Measurements from ENCODE around the gene CNFN.

CNFN gene, protein sequence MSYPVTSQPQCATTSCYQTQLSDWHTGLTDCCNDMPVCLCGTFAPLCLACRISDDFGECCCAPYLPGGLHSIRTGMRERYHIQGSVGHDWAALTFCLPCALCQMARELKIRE

DNA sequence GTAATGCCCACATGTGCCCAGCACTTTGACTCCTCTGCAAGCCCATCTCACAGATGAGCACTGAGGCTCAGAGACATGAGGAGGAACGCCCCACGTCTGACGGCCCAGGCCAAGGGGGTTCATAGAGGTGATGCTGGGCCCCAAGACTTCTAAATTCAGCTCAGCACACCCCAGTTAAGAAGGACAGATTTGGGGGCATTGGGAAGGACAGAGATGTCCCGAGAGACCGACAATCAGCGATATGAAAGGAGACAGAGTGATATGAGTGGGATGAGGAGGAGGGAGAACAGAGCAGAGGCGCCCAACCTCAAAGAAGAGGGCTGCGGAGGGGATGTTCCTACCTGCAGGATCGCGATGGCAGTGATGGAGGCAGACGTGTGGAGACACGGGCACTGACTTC lies at the start of gene CNFN:
Gene CNFN, minus strand, starts transcription at position 399 of the 400 bp plus-strand sequence. CDS start 1,260 bp downstream, outside the sequence.
- DNase-seq = no peak

DNA sequence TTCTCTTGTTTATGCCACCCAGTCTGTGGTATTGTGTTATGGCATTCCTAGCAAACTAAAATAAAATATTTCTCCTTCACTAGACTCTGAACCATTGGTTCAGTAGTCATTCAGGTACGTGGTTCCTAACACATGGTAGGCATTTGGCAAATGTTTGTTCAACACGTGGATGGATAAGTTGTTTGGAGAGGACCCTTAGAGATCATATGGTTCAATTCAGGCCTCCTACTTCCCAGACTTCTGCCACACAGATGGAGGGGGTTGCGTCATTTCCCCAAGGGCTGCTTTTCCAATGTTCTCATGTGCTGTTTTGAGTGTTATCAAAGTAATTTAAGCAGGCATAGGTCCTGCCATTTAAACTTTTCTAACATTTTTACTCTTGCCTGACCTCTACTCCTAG lies 45.9 kb upstream of the CNFN start:
- no peak for DNase-seq

DNA sequence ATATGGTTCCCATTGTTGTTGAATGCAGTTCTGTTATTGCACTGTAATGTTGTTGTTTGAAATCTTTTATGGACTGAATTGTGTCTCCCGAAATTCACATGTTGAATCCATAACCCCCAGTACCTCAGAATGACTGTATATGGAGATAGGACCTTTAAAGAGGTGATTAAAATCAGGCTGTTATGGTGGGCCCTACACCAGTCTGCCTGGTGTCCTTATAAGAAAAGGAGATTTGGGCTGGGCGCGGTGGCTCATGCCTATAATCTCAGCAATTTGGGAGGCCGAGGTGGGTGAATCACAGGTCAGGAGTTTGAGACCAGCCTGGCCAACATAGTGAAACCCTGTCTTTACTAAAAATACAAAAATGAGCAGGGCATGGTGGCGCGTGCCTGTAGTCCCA lies 45.2 kb upstream of the CNFN start:
- DNase-seq = no peak

DNA sequence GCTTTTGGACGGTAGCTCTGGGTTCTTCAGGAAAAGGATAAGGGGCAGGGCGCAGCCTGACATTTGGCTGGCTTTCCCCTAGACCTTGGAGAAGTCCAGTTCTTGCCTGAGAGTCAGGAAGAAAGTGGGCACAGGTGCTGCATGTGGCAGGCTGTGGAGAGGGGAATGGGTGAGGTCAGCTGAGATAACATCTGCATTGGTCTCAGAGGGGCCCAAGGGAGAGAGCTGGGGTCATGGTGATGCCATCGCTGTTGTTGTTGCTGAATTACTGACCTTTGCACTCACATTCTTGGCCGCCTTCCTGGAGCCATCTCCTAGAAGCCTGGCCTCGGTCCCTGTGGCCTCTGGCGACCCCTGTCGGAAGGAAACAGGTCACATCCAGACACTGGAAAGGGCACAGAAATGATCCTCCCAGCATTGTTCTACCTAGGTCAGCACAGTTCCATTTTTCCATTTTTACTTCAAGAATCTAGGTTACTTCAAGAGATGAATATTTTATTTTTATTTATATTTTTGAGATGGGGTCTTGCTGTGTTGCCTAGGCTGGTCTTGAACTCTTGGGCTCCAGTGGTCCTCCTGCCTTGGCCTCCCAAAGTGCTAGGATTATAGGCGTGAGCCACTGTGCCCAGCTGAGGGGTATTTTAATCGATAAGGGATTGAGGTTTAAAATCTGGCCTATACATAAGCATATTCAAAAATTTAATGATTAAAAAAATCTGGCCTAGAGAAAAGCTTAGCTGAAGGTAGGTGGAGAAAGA lies 43.6 kb upstream of the CNFN start:
- no peak for DNase-seq

DNA sequence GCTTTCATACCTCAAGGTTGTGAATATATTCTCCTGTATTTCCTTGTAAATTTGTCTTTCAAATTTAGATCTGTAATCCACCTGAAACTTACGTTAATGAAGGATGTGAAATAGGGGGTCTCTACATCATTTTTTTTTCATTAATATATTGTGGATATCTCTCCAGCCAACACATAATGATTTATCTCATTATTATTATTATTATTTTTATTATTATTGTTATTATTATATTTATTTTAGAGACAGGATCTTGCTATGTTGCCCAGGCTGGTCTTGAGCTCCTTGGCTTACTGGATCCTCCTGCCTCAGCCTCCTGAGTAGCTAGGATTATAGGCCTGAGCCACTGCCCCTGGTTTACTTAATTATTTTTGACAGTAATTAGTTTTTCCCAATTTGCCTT lies 41.4 kb upstream of the CNFN start:
- no peak for DNase-seq

DNA sequence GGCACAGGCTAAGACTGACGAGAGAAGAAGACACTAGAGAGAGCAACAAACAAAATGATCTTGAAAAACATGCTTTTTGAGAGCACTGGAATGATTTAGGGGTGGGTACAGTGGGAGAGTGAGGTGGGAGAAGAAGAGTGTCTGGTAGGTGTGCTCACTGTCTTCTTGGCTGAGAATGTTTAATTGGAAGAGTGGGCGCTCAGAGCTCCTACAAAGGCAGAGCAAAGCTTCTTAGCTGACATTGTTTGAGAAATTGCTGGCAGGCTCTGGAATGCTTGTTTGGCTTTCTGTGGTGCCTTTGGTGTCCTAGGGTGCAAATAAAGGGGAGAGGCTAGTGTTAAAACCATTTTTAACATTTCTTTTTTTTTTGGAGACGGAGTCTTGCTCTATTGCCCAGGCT lies 38.6 kb upstream of the CNFN start:
- DNase-seq = no peak

DNA sequence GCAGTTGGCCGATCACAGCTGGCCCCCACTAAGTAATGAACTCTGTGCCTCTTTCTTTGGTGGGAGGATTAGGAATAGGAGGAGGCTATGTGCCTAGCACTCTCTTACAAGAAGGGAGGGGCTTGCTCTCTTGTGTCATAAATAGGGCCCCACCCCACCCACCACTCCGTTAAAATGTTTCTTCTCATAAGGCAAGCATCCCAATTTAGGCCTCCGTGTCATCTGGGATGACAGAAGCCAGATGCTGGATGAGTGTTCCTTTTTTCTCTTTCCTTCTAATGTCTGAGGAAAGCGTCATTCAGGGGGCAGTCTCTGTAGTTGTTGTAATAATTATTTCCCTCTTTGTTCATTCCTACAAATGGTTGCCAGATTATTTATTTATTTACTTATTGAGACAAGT lies 37.2 kb upstream of the CNFN start, which contains the start of gene LIPE:
Gene LIPE, minus strand, starts transcription at position 76 of the 400 bp plus-strand sequence. CDS start 239 bp downstream, outside the sequence.
- no peak for DNase-seq

DNA sequence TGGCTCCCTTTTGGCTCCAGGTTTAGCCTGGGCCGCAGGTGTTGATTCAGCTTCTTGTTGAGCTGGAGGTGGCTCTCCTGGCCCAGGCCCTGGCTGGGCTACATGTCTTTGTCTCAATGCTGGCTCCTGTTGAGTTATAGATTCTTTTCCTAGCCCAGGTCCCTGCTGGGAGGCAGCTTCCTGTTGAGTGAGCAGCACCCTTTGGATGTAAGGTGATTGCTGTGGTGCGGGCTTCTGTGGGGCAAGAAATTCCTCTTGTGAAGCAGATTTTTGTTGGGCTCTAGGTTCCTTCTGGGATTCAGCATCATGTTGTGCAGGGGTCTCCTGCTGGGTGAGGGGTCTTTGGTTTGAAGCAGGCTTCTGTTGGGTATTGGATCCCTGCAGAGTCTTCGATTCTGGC lies 36.5 kb upstream of the CNFN start:
- no peak for DNase-seq

DNA sequence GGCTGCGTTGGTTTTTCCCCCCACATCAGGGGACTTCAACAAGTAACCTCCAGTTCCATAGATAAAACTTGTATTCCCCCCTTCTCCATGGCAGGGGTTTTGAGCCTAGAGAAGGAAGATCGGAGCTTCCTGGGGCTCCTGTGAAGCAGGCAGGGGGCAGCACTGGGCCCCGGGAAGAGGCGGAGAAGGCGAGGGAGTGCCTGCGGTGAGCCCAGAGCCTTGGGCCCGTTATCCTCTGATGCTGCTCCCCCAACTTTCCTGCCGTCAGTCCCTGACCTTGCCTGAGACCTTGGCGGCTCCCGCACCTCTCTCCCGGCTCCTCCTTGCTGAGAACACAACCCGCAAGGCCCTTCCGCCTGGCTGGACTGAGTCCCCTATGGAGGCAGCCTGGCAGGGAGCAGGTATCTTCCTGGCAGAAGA lies 34.6 kb upstream of the CNFN start:
- no peak for DNase-seq

DNA sequence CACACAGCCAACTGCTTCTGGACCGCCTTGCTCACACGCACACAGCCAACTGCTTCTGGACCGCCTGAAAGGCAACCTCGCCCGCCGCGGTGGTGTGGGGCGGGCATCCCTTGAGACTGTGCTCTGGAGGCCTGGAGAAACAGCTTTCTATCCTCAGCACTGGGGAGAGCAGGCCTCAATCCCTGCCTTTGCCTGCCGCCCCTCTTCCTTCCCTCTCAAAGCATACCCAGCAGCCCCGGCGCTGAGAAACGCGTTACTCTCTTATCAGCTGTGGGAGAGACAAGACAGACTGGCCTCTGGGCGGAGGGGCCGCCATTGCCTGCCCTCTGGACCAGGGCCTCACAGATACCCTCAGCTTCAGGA lies 34.2 kb upstream of the CNFN start:
- DNase-seq = no peak

DNA sequence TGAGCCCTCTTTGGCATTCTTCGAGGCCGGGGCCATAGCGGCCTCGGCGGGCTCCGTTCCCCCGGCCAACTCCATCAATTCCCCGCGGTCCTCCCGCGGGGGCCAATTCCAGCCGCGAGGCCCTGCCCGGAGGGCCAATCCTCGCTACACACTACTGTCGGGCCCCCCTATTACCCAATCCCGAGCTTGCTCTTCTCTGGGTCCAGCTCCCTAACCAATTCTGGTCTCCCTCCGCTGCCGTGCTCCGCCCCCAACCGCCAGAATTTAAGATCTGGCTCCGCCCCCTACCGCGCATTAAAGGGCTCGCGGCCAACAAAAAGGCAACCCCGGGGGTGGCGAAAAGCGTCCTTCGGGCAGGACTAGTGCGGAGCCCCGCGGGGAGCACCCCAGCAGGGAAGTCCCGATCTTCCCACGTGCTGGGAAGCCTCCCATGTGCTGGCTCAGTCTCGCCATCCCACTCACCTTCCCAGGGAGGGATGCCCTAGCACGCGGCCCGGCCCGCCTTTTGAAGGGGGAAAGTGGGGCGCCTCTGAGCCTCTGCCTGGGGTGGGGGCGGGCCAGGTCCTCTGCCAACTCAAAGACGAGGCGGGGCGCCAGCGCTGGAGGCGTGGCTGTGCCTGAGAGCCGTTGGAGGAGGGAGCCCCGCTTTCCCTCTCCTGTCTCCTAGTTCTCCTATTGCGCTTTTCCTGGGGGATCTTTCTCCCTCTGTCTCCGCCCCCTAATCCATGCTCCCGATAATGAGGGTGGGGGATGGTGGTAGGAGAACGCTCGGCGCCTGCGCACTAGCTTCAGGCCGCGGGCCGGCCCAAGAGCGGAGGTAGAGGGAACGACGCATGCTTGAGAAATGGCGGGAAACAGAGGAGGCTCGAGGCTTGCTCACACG lies 33.6 kb upstream of the CNFN start:
- DNase-seq = peak; percentile 77

DNA sequence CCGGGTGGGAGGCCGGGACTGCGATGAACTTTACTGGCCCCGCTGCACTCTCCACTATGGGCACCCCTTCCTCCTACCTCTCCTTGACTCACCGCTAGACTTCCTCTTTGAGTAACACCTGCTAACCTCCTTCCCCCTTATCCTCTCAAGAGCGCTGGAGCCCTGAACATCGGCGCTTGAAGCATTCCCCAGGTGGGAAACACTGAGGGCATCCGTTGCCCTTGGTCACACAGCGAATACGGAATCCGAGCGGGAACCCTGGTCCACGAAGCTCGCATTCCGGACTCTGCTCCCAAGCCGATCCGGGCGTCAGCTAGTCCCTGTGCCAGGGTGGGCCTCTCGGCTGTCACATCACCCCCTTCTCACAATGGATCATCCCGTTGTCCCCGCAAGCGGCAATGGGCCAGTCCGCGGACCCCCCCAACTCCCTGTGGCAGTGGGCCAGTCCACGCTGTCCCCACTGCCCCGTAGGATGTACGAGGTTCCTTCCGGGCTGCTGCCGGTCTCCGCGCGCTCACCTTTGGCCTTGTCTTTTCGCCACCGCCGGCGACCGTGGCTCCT lies 32.9 kb upstream of the CNFN start:
- no peak for DNase-seq

DNA sequence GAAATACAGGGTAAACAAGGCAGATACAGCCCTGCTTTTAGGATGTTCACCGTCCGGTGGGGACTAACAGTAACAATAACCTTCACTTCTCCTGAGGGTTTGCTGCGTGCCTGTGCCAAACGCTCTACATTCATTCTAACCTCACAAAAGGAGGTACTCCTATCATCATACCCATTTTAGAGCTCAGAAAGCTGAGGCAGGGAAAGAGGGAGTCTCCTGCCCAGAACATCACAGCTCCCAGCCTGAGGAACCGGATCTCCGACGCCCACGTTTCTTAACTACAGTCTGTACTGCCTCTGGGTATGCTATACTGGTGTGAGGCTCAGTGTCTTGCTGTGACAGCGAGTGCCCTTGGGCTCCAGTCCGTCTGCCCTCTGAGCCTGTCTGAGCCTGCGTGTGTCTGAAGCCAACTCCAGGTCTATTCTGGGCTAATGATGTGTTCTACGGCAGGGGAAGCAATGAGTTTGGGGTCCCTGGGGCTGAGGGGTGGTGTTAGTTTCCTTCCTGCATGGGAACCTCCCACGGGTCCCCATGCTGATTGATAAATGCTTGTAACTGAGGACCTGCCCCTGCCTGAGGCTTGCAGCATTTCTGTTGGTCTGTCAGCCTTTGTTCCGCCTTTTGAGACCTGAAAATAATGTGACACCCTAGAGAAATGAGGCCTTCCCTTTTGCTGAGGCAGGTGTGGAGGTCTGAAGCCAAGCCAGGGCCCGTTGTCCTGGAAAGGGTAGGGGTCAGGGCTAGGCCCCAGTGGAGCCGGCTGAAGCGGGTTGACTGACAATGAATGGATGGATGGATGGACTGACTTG lies 32.2 kb upstream of the CNFN start:
- DNase-seq = no peak

DNA sequence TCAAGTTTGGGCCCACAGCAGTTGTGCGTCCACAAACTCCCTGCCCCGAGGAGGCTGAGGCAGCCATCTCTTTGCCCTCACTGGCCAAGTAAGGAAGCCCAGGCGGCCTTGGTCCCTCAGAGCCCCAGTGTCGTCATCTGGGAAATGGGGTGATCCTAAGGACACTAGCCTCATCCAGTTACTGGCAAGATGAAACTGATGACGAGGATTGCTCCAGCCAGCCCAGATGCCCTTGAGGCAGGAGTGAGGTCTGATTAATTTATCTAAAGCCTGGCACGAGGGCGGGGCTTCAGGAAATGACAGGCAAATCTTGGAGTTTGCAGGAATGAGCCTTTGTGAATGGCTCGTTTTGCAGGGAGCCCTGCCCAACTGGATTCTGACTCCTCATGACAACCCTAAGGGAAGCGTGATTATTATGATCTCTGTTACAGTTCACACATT lies 31.5 kb upstream of the CNFN start:
- no peak for DNase-seq

DNA sequence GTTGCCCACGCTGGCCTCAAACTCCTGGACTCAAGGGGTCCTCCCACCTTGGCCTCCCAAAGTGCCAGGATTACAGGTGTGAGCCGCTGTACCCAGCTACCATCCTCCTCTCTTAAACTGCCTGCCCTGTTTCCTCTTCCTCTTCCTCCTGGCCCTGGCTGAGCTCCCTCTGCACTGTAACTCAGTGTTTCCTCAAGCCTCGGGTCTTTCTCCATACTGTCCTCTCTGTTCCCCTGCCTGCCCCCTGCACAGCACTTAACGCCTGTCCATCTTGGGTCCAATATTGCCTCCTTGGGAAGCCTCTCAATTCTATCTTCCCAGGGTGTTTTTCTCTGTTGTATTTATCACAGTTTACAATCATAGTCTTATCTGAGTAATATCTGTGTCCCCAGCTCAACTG lies 31.0 kb upstream of the CNFN start:
- no peak for DNase-seq

DNA sequence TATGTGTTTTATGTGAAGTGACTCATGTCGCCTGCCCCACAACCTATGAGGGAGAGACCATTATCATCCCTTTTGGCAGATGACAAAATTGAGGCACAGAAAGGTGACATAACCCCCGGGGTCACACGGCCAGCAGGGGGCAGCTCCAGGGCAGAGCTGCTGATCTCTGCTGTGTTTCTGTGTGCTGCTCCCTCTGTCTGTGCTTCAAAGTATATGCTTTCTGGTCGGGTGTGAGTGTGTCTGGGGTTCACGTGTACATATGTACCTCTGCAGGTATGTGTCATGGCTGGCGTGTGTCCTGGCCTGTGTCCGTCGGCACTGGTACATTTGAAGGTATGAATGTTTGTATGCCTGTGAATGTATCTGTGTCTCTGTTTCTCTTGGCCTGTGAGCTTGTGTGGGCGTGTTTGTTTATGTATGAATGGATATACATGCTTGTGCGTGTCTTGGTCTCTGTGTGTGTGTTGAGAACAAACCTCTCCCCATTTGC lies 30.0 kb upstream of the CNFN start:
- no peak for DNase-seq

DNA sequence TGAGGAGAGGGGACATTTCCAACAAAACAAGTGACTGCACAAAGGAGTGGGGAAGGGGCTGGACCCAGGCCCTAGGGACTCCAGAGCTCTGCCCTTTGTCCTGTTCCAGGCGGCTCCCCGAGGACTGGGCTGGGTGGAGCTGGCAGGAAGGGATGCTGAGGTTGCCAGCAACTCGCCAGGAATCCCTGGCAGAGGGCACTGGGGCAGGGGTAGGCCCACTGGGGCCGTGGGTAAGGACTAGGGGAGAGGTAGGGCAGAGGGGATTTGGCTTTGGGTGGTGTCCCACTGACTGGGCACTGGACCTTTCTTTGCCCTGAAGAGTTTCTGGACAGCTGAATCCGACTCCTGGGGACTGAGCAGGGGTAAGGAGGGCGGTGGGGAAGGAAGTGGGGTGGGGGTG lies 29.2 kb upstream of the CNFN start:
- no peak for DNase-seq

DNA sequence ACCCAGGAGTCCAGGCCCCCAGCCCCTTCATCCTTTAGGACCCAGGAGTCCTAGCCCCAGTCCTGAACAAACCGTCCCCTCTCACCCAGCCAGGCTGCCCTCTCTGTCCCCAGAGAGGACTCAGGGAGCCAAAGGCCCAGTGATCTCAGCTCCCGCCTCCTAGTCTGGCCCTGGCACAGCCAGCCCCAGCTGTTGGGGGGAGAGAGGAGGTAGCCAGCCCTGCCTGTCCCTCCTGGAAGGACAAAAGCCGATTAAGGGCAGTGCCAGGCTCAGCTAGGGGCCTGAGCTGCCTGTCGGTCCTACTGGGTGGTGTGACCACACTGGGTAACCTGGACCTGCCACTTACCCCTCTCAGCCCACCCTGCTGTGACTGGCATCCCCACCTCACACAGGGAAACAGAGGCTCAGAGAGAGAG lies 22.6 kb upstream of the CNFN start:
- DNase-seq = no peak

DNA sequence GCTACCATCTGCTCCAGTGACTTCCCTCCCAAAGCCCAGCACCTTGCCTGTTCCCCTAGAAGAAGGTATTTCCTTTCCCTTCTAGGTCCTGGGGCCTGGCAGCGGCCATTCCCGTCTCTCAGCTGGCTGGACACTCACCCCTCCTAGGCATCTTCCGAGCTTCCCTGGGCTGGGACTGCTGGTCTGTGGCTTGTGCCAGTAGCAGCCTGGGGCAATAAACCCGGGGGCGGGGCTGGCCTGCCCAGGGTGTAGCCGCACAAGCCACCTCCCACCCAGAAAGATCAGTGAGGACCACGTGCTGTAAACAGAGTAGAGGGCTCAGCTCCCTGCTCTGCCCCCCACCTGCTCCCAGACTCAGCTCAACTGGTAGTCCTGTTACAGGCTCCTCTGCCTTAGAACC lies 22.1 kb upstream of the CNFN start:
- no peak for DNase-seq

DNA sequence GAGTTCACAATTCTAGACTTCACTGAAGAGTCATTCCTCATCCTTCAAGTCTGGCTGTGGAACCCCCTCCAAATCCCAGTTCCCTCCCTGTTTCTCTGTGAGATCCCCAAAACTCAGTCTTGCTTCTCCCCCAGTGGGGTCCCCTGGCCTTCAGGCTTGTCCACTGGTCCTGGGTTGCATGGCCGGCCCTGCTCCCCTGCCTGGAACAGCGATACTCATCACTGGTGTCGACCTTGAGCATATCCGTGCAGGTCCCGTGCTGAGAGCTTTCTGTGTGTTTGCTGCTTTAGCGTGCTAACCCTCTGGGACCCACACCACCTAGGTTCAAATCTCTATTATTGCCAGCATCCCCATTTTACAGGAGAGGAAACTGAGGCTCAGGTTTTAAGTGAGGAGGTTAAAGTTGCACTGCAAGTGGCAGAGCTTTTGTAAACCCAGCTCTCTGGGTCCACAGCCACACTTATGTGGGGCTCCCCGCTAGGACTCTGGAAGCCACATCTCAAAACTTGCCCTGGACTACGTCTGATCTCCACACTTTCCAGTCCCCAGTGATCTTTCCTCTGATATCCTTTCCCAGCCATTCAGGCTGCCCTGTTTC lies 21.6 kb upstream of the CNFN start:
- DNase-seq = no peak

DNA sequence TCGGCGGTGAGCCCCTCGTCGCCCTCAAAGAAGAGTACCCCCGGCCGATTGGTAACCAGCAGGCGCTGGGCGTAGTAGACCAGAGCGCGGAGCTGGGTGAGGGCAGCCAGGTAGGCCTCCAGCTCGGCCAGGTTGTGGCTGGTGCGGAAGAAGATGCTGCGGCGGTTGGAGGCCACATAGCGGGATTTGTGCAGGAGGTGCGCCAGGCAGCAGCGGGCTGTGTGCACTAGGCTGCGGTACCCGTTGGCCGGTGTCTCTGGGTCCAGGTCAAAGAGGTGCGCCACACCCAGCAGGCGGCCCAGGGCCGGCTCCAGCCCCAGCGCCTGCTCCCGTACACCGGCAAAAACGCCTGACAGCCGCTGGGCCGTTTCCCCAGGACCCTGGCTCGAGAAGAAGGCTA lies 20.3 kb upstream of the CNFN start:
- no peak for DNase-seq

DNA sequence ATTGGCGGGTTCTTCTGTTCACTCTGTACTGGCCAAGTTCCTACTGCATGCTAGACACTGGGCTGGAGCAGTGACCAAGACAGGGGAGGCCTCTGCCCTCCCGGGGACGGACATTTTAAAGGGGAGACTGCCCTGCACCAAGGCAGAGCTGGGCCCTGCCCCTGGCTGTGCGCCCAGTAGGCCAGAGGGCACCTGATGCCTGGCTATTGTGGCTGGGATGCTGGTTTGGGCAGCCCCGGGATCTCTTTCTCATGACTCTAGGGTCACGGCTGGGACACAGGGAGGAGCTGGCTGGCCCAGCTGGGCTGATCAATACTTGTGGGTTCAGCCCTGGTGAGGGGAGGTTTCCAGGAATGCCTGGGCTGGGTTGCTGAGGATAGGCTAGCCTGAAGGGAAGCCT lies 19.4 kb upstream of the CNFN start:
- DNase-seq = no peak

Measured in NCI-H774 (cell line).